ENCODE data around the gene PLSCR4. TPM values are rescaled to one million over a fixed set of nuclear protein-coding genes. Genes with fewer than 3 reads are reported as not detected.

PLSCR4 gene
- total RNA-seq: 30.2 TPM

GRCh38 chr3:146250449-146251382, at the start of gene PLSCR4:
TSS of gene PLSCR4 (minus strand) at chr3:146251105. CDS start at chr3:146222071, 29,034 bp downstream.

GRCh38 chr3:146160964-146161662, 89.8 kb downstream of the PLSCR4 start, which contains the start of gene PLOD2:
TSS of gene PLOD2 (minus strand) at chr3:146161184. CDS start at chr3:146160989, 195 bp downstream.

Other genes with a start within 250 kb of the PLSCR4 start
- gene PLOD2, start 89.9 kb downstream of the PLSCR4 start, total RNA-seq: 45.0 TPM
- gene PLSCR2, start 218.5 kb upstream of the PLSCR4 start, total RNA-seq: not detected

Measured in diencephalon (tissue), 1 donor.